DOHH2 (cell line): ENCODE results near the gene ERC2.

Experiments used
- H3F3A ChIP-seq: fragments of 200-600 bp; sonication (generic), shearing (Covaris generic); 2 replicates; pipeline ENCODE4 v1.6.0; 2016; ENCODE audit warnings: antibody characterized with exemption, mild to moderate bottlenecking; ENCODE audit not compliant: control insufficient read depth, insufficient read depth
- H3K27ac ChIP-seq: fragments of 200-600 bp; sonication (generic); 2 replicates; pipeline ENCODE4 v1.5.1; 2014; ENCODE audit warnings: low read depth, mild to moderate bottlenecking, low read length, moderate library complexity
- H3K27me3 ChIP-seq: fragments of 200-600 bp; sonication (generic); 2 replicates; pipeline ENCODE4 v1.6.1; 2014; ENCODE audit warnings: mild to moderate bottlenecking, low read length, mixed read lengths; ENCODE audit not compliant: control insufficient read depth
- H3K36me3 ChIP-seq: fragments of 200-600 bp; sonication (generic); 2 replicates; pipeline ENCODE4 v1.6.1; 2014; ENCODE audit warnings: mild to moderate bottlenecking, low read length, moderate library complexity, mixed read lengths; ENCODE audit not compliant: control insufficient read depth
- H3K4me1 ChIP-seq: fragments of 200-600 bp; sonication (generic); 2 replicates; pipeline ENCODE4 v1.6.1; 2014; ENCODE audit warnings: mild to moderate bottlenecking, low read length, mixed read lengths; ENCODE audit not compliant: control insufficient read depth
- H3K4me2 ChIP-seq: fragments of 200-600 bp; sonication (generic); 2 replicates; pipeline ENCODE4 v1.6.0; 2014; ENCODE audit warnings: mild to moderate bottlenecking, low read length, moderate library complexity
- H3K4me3 ChIP-seq: fragments of 200-600 bp; sonication (generic); 2 replicates; pipeline ENCODE4 v1.5.1; 2014; ENCODE audit warnings: mild to moderate bottlenecking, low read length, mixed read lengths
- H3K79me2 ChIP-seq: fragments of 200-600 bp; sonication (generic); 2 replicates; pipeline ENCODE4 v1.6.1; 2014; ENCODE audit warnings: mild to moderate bottlenecking, low read length, mixed read lengths; ENCODE audit not compliant: control insufficient read depth
- H3K9me2 ChIP-seq: fragments of 200-600 bp; sonication (generic); replicated peaks from 2 replicates; pipeline ENCODE4 v1.6.1; 2014; ENCODE audit warnings: mild to moderate bottlenecking, low read length, mixed read lengths; ENCODE audit not compliant: control insufficient read depth
- H3K9me3 ChIP-seq: fragments of 200-600 bp; sonication (generic); 2 replicates; pipeline ENCODE4 v1.6.1; 2014; ENCODE audit warnings: antibody characterized with exemption, low read length, mixed read lengths; ENCODE audit not compliant: control insufficient read depth, insufficient read depth
- H4K20me1 ChIP-seq: fragments of 200-600 bp; sonication (generic); 2 replicates; pipeline ENCODE4 v1.6.0; 2014; ENCODE audit warnings: low read depth, mild to moderate bottlenecking, antibody characterized with exemption, low read length, moderate library complexity; ENCODE audit not compliant: control insufficient read depth, insufficient read depth
- EZH2phosphoT487 ChIP-seq: fragments of 200-600 bp; sonication (generic); IDR thresholded peaks from 2 replicates; pipeline ENCODE4 v1.6.1; 2017; ENCODE audit warnings: borderline replicate concordance, mild to moderate bottlenecking, antibody characterized with exemption, low read length, moderate library complexity, mixed read lengths
- TF ChIP-seq, protein P1 (sequence below): fragments of 200-600 bp; sonication (generic); IDR thresholded peaks from one replicate; pipeline ENCODE4 v1.5.1; 2014; ENCODE audit warnings: antibody characterized with exemption, mild to moderate bottlenecking, low read depth, low read length; ENCODE audit not compliant: poor library complexity, severe bottlenecking

ERC2 gene

GRCh38 chr3:55641964-55642363 is 826.3 kb downstream of the ERC2 start:
- Histone ChIP-seq H3K27ac (no peak overlapping the region), H3K9me2 (no peaks in the 10 kb centered on the region), H3K4me1 (no peaks in the 10 kb centered on the region), H4K20me1 (no peaks in the 10 kb centered on the region), H3K79me2 (no peaks in the 10 kb centered on the region), H3K9me3 (no peaks in the 10 kb centered on the region), H3K4me3 (no peak overlapping the region), H3K4me2 (no peak overlapping the region), H3K27me3 (no peaks in the 10 kb centered on the region), H3K36me3 (no peaks in the 10 kb centered on the region), H3F3A (no peaks in the 10 kb centered on the region)
- TF ChIP-seq, protein P1, sequence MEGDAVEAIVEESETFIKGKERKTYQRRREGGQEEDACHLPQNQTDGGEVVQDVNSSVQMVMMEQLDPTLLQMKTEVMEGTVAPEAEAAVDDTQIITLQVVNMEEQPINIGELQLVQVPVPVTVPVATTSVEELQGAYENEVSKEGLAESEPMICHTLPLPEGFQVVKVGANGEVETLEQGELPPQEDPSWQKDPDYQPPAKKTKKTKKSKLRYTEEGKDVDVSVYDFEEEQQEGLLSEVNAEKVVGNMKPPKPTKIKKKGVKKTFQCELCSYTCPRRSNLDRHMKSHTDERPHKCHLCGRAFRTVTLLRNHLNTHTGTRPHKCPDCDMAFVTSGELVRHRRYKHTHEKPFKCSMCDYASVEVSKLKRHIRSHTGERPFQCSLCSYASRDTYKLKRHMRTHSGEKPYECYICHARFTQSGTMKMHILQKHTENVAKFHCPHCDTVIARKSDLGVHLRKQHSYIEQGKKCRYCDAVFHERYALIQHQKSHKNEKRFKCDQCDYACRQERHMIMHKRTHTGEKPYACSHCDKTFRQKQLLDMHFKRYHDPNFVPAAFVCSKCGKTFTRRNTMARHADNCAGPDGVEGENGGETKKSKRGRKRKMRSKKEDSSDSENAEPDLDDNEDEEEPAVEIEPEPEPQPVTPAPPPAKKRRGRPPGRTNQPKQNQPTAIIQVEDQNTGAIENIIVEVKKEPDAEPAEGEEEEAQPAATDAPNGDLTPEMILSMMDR: no peak
- no peak for TF ChIP-seq EZH2phosphoT487

DNA sequence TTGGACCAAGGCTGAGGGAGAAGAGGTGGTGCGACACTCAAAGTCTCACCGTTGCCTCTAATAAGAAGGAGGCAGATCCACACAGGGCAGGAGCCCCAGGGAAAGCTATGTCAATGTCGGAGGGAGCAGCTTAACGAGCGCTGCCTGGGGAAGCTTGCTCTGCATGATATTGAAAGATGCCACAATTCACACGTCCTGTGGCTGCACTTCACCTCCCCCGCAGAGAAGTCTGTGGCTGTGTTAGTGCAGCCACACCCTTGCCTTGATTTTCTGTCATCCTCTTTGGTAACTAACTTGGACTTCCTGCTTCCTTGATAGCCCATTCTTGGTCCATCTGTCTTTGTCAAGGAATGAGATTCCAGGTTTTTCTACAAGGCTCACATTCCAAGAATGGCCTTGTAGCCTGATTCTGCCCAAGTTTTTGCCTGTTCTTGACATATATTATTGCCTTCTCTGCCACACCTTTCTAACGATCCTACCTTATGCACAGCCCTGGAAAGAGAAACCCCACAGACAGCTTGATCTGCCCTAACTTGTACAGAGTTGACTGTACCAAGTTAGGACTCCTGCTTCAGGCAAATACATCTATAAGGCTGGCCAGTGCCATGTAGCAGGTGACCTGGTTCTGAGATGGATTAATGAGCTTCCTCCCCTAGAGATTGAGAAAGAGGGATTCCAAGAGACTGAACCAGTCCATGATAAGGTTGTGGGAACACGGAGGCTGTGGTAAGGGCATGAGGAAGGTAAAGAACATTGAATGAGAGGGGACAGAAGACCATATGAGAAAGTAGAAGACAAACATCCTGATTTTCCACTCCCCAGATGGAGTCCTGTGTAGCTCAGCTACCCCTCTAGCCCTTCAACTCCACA is 828.1 kb downstream of the ERC2 start:
- no peaks in the 10 kb centered on the region for H3K27me3 ChIP-seq
- H3K4me1 ChIP-seq: no peaks in the 10 kb centered on the region
- H4K20me1 ChIP-seq: no peaks in the 10 kb centered on the region
- no peaks in the 10 kb centered on the region for H3K36me3 ChIP-seq
- no peaks in the 10 kb centered on the region for H3K9me2 ChIP-seq
- no peaks in the 10 kb centered on the region for H3K79me2 ChIP-seq
- TF ChIP-seq, protein P1: no peak
- no peak for TF ChIP-seq EZH2phosphoT487
- no peak overlapping the region for H3K4me3 ChIP-seq
- H3K9me3 ChIP-seq: no peaks in the 10 kb centered on the region
- H3K4me2 ChIP-seq: no peak overlapping the region
- no peaks in the 10 kb centered on the region for H3F3A ChIP-seq
- H3K27ac ChIP-seq: no peak overlapping the region

- Histone ChIP-seq H3K9me2 (no peaks in the 10 kb centered on the region), H3K27me3 (no peaks in the 10 kb centered on the region), H3F3A (no peaks in the 10 kb centered on the region), H3K4me2 (no peak overlapping the region), H3K27ac (no peak overlapping the region), H4K20me1 (no peaks in the 10 kb centered on the region), H3K4me1 (no peaks in the 10 kb centered on the region), H3K36me3 (no peaks in the 10 kb centered on the region), H3K4me3 (no peak overlapping the region), H3K9me3 (no peaks in the 10 kb centered on the region), H3K79me2 (no peaks in the 10 kb centered on the region)
- TF ChIP-seq, protein P1: no peak
- TF ChIP-seq EZH2phosphoT487: no peak
Measured at GRCh38 chr3:55639143-55639542, 829.1 kb downstream of the ERC2 start.
